ENCODE data around the gene RIN2. TPM values are rescaled to one million over a fixed set of nuclear protein-coding genes. Genes with fewer than 3 reads are reported as not detected.

Gene RIN2, protein sequence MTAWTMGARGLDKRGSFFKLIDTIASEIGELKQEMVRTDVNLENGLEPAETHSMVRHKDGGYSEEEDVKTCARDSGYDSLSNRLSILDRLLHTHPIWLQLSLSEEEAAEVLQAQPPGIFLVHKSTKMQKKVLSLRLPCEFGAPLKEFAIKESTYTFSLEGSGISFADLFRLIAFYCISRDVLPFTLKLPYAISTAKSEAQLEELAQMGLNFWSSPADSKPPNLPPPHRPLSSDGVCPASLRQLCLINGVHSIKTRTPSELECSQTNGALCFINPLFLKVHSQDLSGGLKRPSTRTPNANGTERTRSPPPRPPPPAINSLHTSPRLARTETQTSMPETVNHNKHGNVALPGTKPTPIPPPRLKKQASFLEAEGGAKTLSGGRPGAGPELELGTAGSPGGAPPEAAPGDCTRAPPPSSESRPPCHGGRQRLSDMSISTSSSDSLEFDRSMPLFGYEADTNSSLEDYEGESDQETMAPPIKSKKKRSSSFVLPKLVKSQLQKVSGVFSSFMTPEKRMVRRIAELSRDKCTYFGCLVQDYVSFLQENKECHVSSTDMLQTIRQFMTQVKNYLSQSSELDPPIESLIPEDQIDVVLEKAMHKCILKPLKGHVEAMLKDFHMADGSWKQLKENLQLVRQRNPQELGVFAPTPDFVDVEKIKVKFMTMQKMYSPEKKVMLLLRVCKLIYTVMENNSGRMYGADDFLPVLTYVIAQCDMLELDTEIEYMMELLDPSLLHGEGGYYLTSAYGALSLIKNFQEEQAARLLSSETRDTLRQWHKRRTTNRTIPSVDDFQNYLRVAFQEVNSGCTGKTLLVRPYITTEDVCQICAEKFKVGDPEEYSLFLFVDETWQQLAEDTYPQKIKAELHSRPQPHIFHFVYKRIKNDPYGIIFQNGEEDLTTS
- not detected for total RNA-seq

GRCh38 chr20:19758133-19758500 lies at the start of gene RIN2:
Gene RIN2 (plus strand): TSS chr20:19758258. CDS start chr20:19889602, 131,344 bp downstream.
- ChIA-PET POLR2A (no interaction called here), CTCF (no interaction called here)
- Mint-ChIP-seq H3K9me3 (ENCODE audit: insufficient read depth) (no peaks in the 10 kb centered on the region), H3K27ac (no peak within 1 kb of the TSS), H3K4me1 (ENCODE audit: low read depth) (no peaks in the 10 kb centered on the region), H3K27me3 (ENCODE audit: low read depth) (peaks cover 34% of the 10 kb centered on the region), H3K4me3 (no peak within 1 kb of the TSS), H3K36me3 (ENCODE audit: low read depth) (no peaks in the 10 kb centered on the region)
- ATAC-seq (no peak), DNase-seq (no peak)

DNA sequence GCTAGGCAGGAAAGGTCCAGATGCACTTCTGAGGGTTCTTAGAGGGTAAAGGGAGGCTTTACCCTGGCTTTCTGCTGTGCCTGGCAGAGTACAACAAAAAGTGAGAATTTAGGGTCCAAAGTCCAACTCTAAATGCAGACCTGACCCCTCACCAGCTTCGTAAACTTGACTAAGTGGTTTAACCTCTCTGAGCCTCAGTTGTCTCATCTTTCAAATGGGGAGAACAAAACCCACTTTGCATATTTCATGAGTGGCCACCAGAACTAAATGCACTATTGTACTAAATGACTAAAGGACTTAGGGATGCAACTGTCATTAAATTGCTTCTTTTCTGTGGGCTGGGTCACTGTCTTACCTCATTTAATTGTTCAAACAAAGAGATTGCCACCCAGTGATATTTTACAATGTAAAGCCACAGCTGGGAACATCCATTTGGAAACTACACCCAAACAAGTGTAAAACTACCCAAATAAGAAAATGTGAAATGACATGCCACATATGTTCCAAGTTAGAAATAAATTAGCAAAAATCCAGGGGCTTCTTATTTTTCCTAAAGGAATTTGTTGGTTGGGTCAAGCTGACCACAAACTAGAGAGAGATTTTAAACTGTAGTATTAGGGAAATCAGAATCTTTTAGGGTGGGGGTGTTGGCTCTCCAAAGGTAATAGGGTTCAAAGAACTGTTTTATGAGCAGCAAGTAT lies 48.3 kb upstream of the RIN2 start:
- no peak for DNase-seq
- Mint-ChIP-seq H3K27me3 (ENCODE audit: low read depth) (no peaks in the 10 kb centered on the region), H3K27ac (no peak overlapping the region), H3K36me3 (ENCODE audit: low read depth) (no peaks in the 10 kb centered on the region), H3K4me1 (ENCODE audit: low read depth) (no peaks in the 10 kb centered on the region), H3K9me3 (ENCODE audit: insufficient read depth) (no peaks in the 10 kb centered on the region), H3K4me3 (no peak overlapping the region)
- POLR2A ChIA-PET, result interaction anchor here (0.6 kb wide), 1 partner anchor 354 kb away, joined by 3 read pairs; no protein-coding TSS in a partner anchor
- no peak for ATAC-seq
- CTCF ChIA-PET, result no interaction called here

DNA sequence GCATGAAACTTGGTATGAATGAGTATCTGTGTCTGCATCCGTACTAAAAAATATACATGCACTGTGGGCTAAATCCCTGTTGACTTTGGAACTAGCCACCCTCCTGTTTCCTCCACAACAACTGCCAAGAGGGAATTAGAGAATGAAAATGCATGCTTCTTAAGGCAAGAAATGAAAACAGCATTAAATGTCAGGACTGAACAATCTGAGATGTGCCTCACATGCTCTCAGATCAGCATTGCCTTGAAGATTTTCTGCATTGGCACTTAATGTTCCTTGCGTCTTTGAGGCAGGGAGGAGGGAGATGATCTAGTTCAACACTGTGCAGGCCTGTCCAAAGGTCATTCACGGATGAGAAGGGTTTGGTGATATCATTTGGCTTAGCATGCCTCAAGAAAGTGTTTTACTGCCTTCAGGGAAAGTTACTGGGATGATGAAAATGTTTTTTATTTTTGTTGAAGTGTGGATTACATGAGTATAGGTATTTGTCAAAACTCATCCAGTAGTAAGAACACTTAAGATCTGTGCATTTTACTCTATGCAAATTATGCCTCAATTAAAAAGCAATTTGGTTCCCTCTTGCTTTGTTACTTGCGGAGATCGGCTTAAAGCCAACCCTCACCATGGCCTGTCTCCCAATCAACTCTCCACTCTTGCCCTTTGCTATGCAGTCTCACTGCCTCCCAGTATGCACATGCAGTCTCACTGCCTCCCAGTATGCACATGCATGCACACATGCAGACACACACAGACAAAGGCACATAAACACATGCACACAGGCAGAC lies 47.5 kb upstream of the RIN2 start:
- no peak overlapping the region for H3K27ac Mint-ChIP-seq
- no peaks in the 10 kb centered on the region for H3K4me1 Mint-ChIP-seq (ENCODE audit: low read depth)
- CTCF ChIA-PET, result no interaction called here
- no peaks in the 10 kb centered on the region for H3K9me3 Mint-ChIP-seq (ENCODE audit: insufficient read depth)
- no peaks in the 10 kb centered on the region for H3K27me3 Mint-ChIP-seq (ENCODE audit: low read depth)
- H3K4me3 Mint-ChIP-seq, result no peak overlapping the region
- DNase-seq (no peak), ATAC-seq (no peak)
- POLR2A ChIA-PET, result no interaction called here
- H3K36me3 Mint-ChIP-seq (ENCODE audit: low read depth), result no peaks in the 10 kb centered on the region

DNA sequence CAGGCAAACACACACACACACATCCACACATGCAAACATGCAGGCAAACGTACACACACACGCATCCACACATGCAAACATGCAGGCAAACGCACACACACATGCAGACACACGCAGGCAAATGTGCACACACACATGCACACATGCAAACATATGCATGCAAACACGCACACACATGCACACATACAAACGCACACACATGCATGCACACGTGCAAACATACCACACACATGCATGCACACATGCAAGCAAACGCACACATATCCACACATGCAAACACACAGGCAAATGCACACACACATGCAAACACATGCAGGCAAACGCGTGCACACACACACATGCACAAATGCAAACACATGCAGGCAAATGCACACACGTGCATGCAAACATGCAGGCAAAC lies 46.9 kb upstream of the RIN2 start:
- ChIA-PET CTCF (no interaction called here), POLR2A (no interaction called here)
- Mint-ChIP-seq H3K36me3 (ENCODE audit: low read depth) (no peaks in the 10 kb centered on the region), H3K4me3 (no peak overlapping the region), H3K27me3 (ENCODE audit: low read depth) (no peaks in the 10 kb centered on the region), H3K9me3 (ENCODE audit: insufficient read depth) (no peaks in the 10 kb centered on the region), H3K27ac (no peak overlapping the region), H3K4me1 (ENCODE audit: low read depth) (no peaks in the 10 kb centered on the region)
- no peak for ATAC-seq
- no peak for DNase-seq

DNA sequence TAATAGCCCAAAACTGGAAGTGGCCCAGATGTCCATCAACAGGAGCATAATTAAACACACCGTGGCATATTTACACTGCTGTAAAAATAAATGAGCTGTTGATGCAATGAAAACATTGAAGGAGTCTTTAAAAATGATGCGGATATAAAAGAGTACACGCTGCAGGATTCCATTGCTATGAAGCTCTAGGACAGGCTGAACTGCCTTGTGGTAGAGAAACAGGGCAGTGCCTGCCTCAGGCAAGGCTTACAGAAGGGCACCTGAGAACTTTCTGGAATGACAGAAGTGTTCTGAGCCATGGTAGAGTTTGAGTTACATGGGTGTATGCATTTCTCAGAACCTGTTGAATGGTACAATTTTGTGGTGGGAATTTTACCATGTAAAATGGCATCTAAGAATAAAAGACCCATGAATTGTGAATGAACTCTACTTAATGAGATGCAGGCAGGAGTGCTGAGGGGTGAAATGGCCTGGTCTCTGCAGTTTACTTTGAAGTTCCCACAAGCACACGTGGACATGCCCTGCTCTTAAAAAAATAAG lies 45.3 kb upstream of the RIN2 start:
- ATAC-seq (no peak), DNase-seq (no peak)
- Mint-ChIP-seq H3K4me3 (no peak overlapping the region), H3K36me3 (ENCODE audit: low read depth) (no peaks in the 10 kb centered on the region), H3K27me3 (ENCODE audit: low read depth) (no peaks in the 10 kb centered on the region), H3K27ac (no peak overlapping the region), H3K4me1 (ENCODE audit: low read depth) (no peaks in the 10 kb centered on the region), H3K9me3 (ENCODE audit: insufficient read depth) (no peaks in the 10 kb centered on the region)
- ChIA-PET POLR2A (no interaction called here), CTCF (no interaction called here)

DNA sequence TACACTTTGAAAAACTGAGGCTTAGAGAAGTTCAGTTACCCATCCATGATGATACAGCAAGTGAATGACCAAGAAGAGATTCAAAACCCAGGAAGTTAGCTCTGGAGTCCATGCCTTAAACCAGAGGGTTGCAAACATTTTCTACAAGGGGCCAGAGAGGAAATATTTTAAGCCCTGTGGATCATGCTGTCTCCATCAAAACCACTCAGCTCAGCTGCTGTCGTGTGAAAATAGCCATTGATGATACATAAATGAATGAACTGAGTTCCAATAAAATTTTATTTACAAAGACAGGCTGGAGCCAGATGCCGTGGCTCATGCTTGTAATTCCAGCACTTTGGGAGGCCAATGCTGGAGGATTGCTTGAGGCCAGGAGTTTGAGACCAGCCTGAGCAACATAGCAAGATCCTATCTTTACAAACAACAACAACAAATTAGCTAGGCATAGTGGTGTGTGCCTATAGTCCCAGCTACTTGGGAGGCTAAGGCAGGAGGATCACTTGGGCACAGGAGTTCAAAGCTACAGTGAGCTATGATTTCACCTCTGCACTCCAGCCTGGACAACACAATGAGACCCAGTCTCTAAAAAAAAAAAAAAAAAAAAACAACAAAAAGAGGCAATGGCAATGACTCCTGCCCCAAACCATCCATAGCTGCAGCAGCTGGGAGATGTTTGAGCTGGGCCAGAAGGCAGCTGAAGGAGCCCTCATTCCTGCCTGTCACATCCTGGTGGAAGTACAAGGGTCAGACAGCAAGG lies 44.1 kb upstream of the RIN2 start:
- no peaks in the 10 kb centered on the region for H3K4me1 Mint-ChIP-seq (ENCODE audit: low read depth)
- H3K27ac Mint-ChIP-seq, result no peak overlapping the region
- H3K9me3 Mint-ChIP-seq (ENCODE audit: insufficient read depth), result no peaks in the 10 kb centered on the region
- H3K27me3 Mint-ChIP-seq (ENCODE audit: low read depth), result no peaks in the 10 kb centered on the region
- ChIA-PET POLR2A (no interaction called here), CTCF (no interaction called here)
- no peak overlapping the region for H3K4me3 Mint-ChIP-seq
- DNase-seq, result no peak
- H3K36me3 Mint-ChIP-seq (ENCODE audit: low read depth), result no peaks in the 10 kb centered on the region
- no peak for ATAC-seq

- no peaks in the 10 kb centered on the region for H3K9me3 Mint-ChIP-seq (ENCODE audit: insufficient read depth)
- H3K27ac Mint-ChIP-seq, result no peak overlapping the region
- no peaks in the 10 kb centered on the region for H3K27me3 Mint-ChIP-seq (ENCODE audit: low read depth)
- no peaks in the 10 kb centered on the region for H3K4me1 Mint-ChIP-seq (ENCODE audit: low read depth)
- H3K36me3 Mint-ChIP-seq (ENCODE audit: low read depth), result no peaks in the 10 kb centered on the region
- ChIA-PET POLR2A (no interaction called here), CTCF (no interaction called here)
- no peak for ATAC-seq
- H3K4me3 Mint-ChIP-seq, result no peak overlapping the region
- no peak for DNase-seq
Measured at GRCh38 chr20:19714579-19714840, 43.5 kb upstream of the RIN2 start.

DNA sequence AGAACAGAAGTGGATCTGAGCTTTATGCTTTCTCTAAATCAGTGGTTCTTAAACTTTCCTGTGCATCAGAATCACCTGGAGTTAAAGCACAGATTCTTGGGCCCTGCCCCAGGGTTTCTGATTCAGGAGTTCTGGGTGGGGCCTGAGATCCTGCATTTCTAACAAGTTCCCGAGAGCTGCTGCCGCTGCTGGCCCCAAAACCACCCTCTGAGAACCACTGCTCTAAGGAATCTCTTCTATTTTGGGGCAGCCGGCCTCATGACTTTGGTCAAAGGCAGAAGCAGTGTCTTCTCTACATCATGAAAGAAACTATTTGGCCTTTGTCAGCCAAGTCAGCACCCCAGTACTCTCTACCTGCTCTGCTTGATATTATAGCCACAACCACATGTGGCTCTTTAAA lies 42.1 kb upstream of the RIN2 start:
- POLR2A ChIA-PET, result no interaction called here
- Mint-ChIP-seq H3K4me3 (no peak overlapping the region), H3K27me3 (ENCODE audit: low read depth) (no peaks in the 10 kb centered on the region), H3K4me1 (ENCODE audit: low read depth) (no peaks in the 10 kb centered on the region), H3K27ac (no peak overlapping the region), H3K9me3 (ENCODE audit: insufficient read depth) (no peaks in the 10 kb centered on the region), H3K36me3 (ENCODE audit: low read depth) (no peaks in the 10 kb centered on the region)
- CTCF ChIA-PET, result no interaction called here
- DNase-seq (no peak), ATAC-seq (no peak)

- CTCF ChIA-PET, result interaction anchor here (0.6 kb wide), 1 partner anchor 26 kb away, joined by 3 read pairs; no protein-coding TSS in a partner anchor
- no peaks in the 10 kb centered on the region for H3K9me3 Mint-ChIP-seq (ENCODE audit: insufficient read depth)
- ATAC-seq (no peak), DNase-seq (no peak)
- H3K4me1 Mint-ChIP-seq (ENCODE audit: low read depth), result no peaks in the 10 kb centered on the region
- H3K4me3 Mint-ChIP-seq, result no peak overlapping the region
- H3K36me3 Mint-ChIP-seq (ENCODE audit: low read depth), result no peaks in the 10 kb centered on the region
- POLR2A ChIA-PET, result no interaction called here
- no peaks in the 10 kb centered on the region for H3K27me3 Mint-ChIP-seq (ENCODE audit: low read depth)
- H3K27ac Mint-ChIP-seq, result no peak overlapping the region
Measured at GRCh38 chr20:19718880-19719279, 39.2 kb upstream of the RIN2 start.

GRCh38 chr20:19720991-19721390 lies 37.1 kb upstream of the RIN2 start:
- no peaks in the 10 kb centered on the region for H3K27me3 Mint-ChIP-seq (ENCODE audit: low read depth)
- H3K9me3 Mint-ChIP-seq (ENCODE audit: insufficient read depth), result no peaks in the 10 kb centered on the region
- H3K4me3 Mint-ChIP-seq, result no peak overlapping the region
- ChIA-PET POLR2A (no interaction called here), CTCF (no interaction called here)
- H3K4me1 Mint-ChIP-seq (ENCODE audit: low read depth), result no peaks in the 10 kb centered on the region
- DNase-seq, result no peak
- H3K27ac Mint-ChIP-seq, result no peak overlapping the region
- ATAC-seq, result no peak
- no peaks in the 10 kb centered on the region for H3K36me3 Mint-ChIP-seq (ENCODE audit: low read depth)

- POLR2A ChIA-PET, result no interaction called here
- DNase-seq (no peak), ATAC-seq (no peak)
- Mint-ChIP-seq H3K4me3 (no peak overlapping the region), H3K4me1 (ENCODE audit: low read depth) (no peaks in the 10 kb centered on the region), H3K36me3 (ENCODE audit: low read depth) (no peaks in the 10 kb centered on the region), H3K27ac (no peak overlapping the region), H3K27me3 (ENCODE audit: low read depth) (no peaks in the 10 kb centered on the region), H3K9me3 (ENCODE audit: insufficient read depth) (no peaks in the 10 kb centered on the region)
- CTCF ChIA-PET, result no interaction called here
Measured at GRCh38 chr20:19723051-19723450, 35.0 kb upstream of the RIN2 start.
